Pancreas (tissue), 10 donors: ENCODE results near the gene TANC1. TPM values are rescaled to one million over a fixed set of nuclear protein-coding genes. Genes with fewer than 3 reads are reported as not detected.
A peak's percentile ranks its signal among the peaks of the same experiment; 100 is the strongest.

Experiments
- ATAC-seq, 4 donors: fragments of 200-7000 bp; cut with Tn5 transposase; one replicate each; pipeline versions ENCODE4 v1.8.0 to v1.9.1; 2020; ENCODE audit warnings: mild to moderate bottlenecking in 4 of 4, moderate library complexity in 4 of 4
- DNase-seq, 6 donors: peaks; one replicate each; pipeline ENCODE4 v3.0.0-alpha.2; 2020
- FAIRE-seq: peaks from 2 replicates; lab custom pipeline; 2012; peaks lifted over from hg19 to GRCh38; lab: Jason Lieb, UNC
- H3K27ac ChIP-seq, 4 donors: fragments of 200-600 bp; sonication (generic); 1 replicate in 3 of 4; 2 replicates in 1 of 4; pipeline versions ENCODE4 v1.5.0 to v1.8.0; 2020
- H3K27me3 ChIP-seq, 4 donors: fragments of 200-600 bp; one replicate each; pipeline ENCODE4 v1.8.0; 2021
- H3K36me3 ChIP-seq, 3 donors: fragments of 200-600 bp; sonication (generic) in 1 of 3; one replicate each; pipeline versions ENCODE4 v1.5.0 to v1.8.0; 2020 to 2021
- H3K4me1 ChIP-seq, 3 donors: fragments of 200-600 bp; one replicate each; pipeline ENCODE4 v1.8.0; 2021
- H3K4me3 ChIP-seq, 4 donors: fragments of 200-600 bp; sonication (generic) in 2 of 4; one replicate each; pipeline versions ENCODE4 v1.5.0 to v1.8.0; 2020 to 2021
- H3K9me3 ChIP-seq, 4 donors: fragments of 200-600 bp; one replicate each; pipeline ENCODE4 v1.8.0; 2021
- CTCF ChIP-seq, 4 donors: fragments of 200-600 bp; sonication (generic) in 3 of 4; IDR thresholded peaks; one replicate each; pipeline versions ENCODE4 v1.5.0 to v1.8.0; 2021; ENCODE audit warnings: antibody characterized with exemption in 4 of 4
- WGBS, 2 donors: extraction: QIAGEN DNeasy Blood & Tissue Kit; methylation state at CpG; one replicate each; pipeline ENCODE4 v1.1.7; 2013; 5-methylcytosine and 5-hydroxymethylcytosine counted together
- intact Hi-C, 3 donors: fragments of 100-400 bp; cut with DNase I; formaldehyde crosslinking; loops; one replicate each; pipeline versions ENCODE4 v1.11.1 to v1.14.2; 2022
- polyA plus RNA-seq, 2 donors: library from polyadenylated mRNA; stranded (reverse); fragments of 200-250 nt; gene quantifications; one replicate each; pipeline ENCODE4 v1.2.3, GENCODE V29; 2013
- total RNA-seq, 6 donors: library from RNA; stranded (reverse); fragmentation: NEBNext Ultra II Directional in 4 of 6; extraction: Animal tissue kit (Norgen Biotek cat#: 25700) in 4 of 6; gene quantifications; one replicate each; pipeline versions ENCODE4 v1.2.1 to v1.2.4, GENCODE V29; 2021 to 2023
- donor health status: healthy with polysubstance abuse.
- donor health status: DM: no; HTN: no; CAD: no; lungs with moderate emphysema.
- donor health status: DM: no; HTN: no; CAD: no.
- donor health status: control.
- donor health status: control.
- donor health status: Bipolar disorder and iron deficiency.
- donor health status: DM: yes; HTN: yes; CAD: no.
- donor health status: DM: no; HTN: no; CAD: no.
- donor health status: DM: no; HTN: no; CAD: no.
- donor health status: DM: yes; HTN: yes; CAD: no.

TANC1 gene
- total and polyA plus RNA-seq, 8 donors: 9.0 to 17.6 (median 10.5) TPM

GRCh38 chr2:159267921-159268320 is 299.5 kb downstream of the TANC1 start:
- DNase-seq: no peak
- intact Hi-C loops: no loop called here
- TF ChIP-seq CTCF (IDR thresholded peaks at IDR 0.05): no peak
- H3K36me3 ChIP-seq: no peaks in the 10 kb centered on the region
- no peaks in the 10 kb centered on the region for H3K9me3 ChIP-seq
- WGBS, 2 donors: 96 to 98% methylated on average over 1 of the region's 1 CpG
- no peaks in the 10 kb centered on the region for H3K4me1 ChIP-seq
- no peak overlapping the region for H3K4me3 ChIP-seq
- no peak overlapping the region for H3K27ac ChIP-seq
- no peak for FAIRE-seq
- no peaks in the 10 kb centered on the region for H3K27me3 ChIP-seq
- no peak for ATAC-seq

- DNase-seq: no peak
Observed at GRCh38 chr2:159270744-159271379, 302.4 kb downstream of the TANC1 start.

GRCh38 chr2:159272156-159272555 is 303.7 kb downstream of the TANC1 start:
- no peak overlapping the region for H3K4me3 ChIP-seq
- DNase-seq (no peak), ATAC-seq (no peak), FAIRE-seq (no peak)
- no peak overlapping the region for H3K27ac ChIP-seq
- WGBS, 2 donors: 44 to 67% methylated on average over 5 of the region's 5 CpGs
- no peaks in the 10 kb centered on the region for H3K36me3 ChIP-seq
- H3K27me3 ChIP-seq: no peaks in the 10 kb centered on the region
- no peaks in the 10 kb centered on the region for H3K4me1 ChIP-seq
- no peaks in the 10 kb centered on the region for H3K9me3 ChIP-seq
- no peak for TF ChIP-seq CTCF (IDR thresholded peaks at IDR 0.05)
- intact Hi-C loops: no loop called here

More at GRCh38 chr2:159270744-159271379, 302.4 kb downstream of the TANC1 start:
- FAIRE-seq (no peak), ATAC-seq (no peak)
- no peaks in the 10 kb centered on the region for H3K36me3 ChIP-seq
- no peaks in the 10 kb centered on the region for H3K9me3 ChIP-seq
- intact Hi-C loops: no loop called here
- H3K4me3 ChIP-seq: no peak overlapping the region
- TF ChIP-seq CTCF (IDR thresholded peaks at IDR 0.05): no peak
- H3K27me3 ChIP-seq: no peaks in the 10 kb centered on the region
- 89 to 95% methylated on average over 4 of the region's 4 CpGs for WGBS, 2 donors
- no peak overlapping the region for H3K27ac ChIP-seq
- no peaks in the 10 kb centered on the region for H3K4me1 ChIP-seq

- DNase-seq (no peak), FAIRE-seq (peak; percentile 5), ATAC-seq (no peak)
- Histone ChIP-seq H3K27me3 (no peaks in the 10 kb centered on the region), H3K4me1 (no peaks in the 10 kb centered on the region), H3K36me3 (peaks cover 0 to 7% (median 0%) of the 10 kb centered on the region in 3 donors), H3K27ac (no peak overlapping the region), H3K9me3 (no peaks in the 10 kb centered on the region), H3K4me3 (no peak overlapping the region)
- intact Hi-C loops: no loop called here
- WGBS, 2 donors: 97% methylated on average over 1 of the region's 1 CpG
- TF ChIP-seq CTCF (IDR thresholded peaks at IDR 0.05): no peak
Observed at GRCh38 chr2:159275111-159275510, 306.7 kb downstream of the TANC1 start.

GRCh38 chr2:159279700-159280099 is 311.3 kb downstream of the TANC1 start:
- DNase-seq: no peak
- H3K4me1 ChIP-seq: peaks cover 0 to under 1% (median 0%) of the 10 kb centered on the region in 3 donors
- no peak for ATAC-seq
- no peaks in the 10 kb centered on the region for H3K27me3 ChIP-seq
- H3K9me3 ChIP-seq: no peaks in the 10 kb centered on the region
- 98% methylated on average over 2 of the region's 2 CpGs for WGBS, 2 donors
- no peak overlapping the region for H3K27ac ChIP-seq
- H3K4me3 ChIP-seq: no peak overlapping the region
- no peak for FAIRE-seq
- peaks cover 0 to 15% (median 0%) of the 10 kb centered on the region in 3 donors for H3K36me3 ChIP-seq
- intact Hi-C loops: no loop called here
- no peak for TF ChIP-seq CTCF (IDR thresholded peaks at IDR 0.05)
